Prostate gland (tissue), 2 donors: ENCODE results near the gene KCNJ13. TPM values are rescaled to one million over a fixed set of nuclear protein-coding genes. Genes with fewer than 3 reads are reported as not detected.

ENCODE experiments used
- DNase-seq: peaks from one replicate; pipeline ENCODE4 v3.0.0-alpha.2; 2019; ENCODE audit warnings: low spot score
- H3K27ac ChIP-seq, 2 donors: fragments of 200-600 bp; sonication (generic); 2 replicates each; pipeline ENCODE4 v1.5.1; 2017 to 2019
- H3K27me3 ChIP-seq: fragments of 200-600 bp; sonication (generic); replicated peaks from 2 replicates; pipeline ENCODE4 v1.5.1; 2019; ENCODE audit not compliant: insufficient read depth
- H3K36me3 ChIP-seq, 2 donors: fragments of 200-600 bp; sonication (generic); 1 replicate in 1 of 2; 2 replicates in 1 of 2; pipeline versions ENCODE4 v1.5.1 to v1.8.1; 2017 to 2019
- H3K4me1 ChIP-seq: fragments of 200-600 bp; sonication (generic); replicated peaks from 2 replicates; pipeline ENCODE4 v1.5.1; 2019
- H3K4me3 ChIP-seq, 2 donors: fragments of 200-600 bp; sonication (generic); 2 replicates each; pipeline ENCODE4 v1.5.1; 2017 to 2019
- H3K9me3 ChIP-seq: fragments of 200-600 bp; sonication (generic); 2 replicates; pipeline ENCODE4 v1.5.1; 2017
- POLR2A ChIP-seq: fragments of 450-650 bp; IDR thresholded peaks from one replicate; pipeline ENCODE4 v1.6.1; 2016; ENCODE audit warnings: antibody characterized with exemption, mild to moderate bottlenecking
- POLR2AphosphoS5 ChIP-seq: sonication (generic); formaldehyde crosslinking; IDR thresholded peaks from one replicate; pipeline ENCODE4 v1.6.1; 2017; ENCODE audit warnings: antibody characterized with exemption
- WGBS: methylation state at CpG from one replicate; pipeline ENCODE4 v1.1.5; 2018; 5-methylcytosine and 5-hydroxymethylcytosine counted together
- intact Hi-C: fragments of 100-400 bp; cut with DNase I; formaldehyde crosslinking; loops from one replicate; pipeline ENCODE4 v1.14.2; 2022
- total RNA-seq, 2 donors: library from RNA; depleted of rRNA; stranded (reverse); fragments of >200 nt; gene quantifications; one replicate each; pipeline ENCODE4 v1.1.0, GENCODE V29; 2016
- TF ChIP-seq, protein P1 (sequence below), 4 experiments: fragments of 200-600 bp in 2 of 4; fragments of 450-650 bp in 2 of 4; sonication (generic) in 2 of 4; IDR thresholded peaks; 1 replicate in 3 of 4; 2 replicates in 1 of 4; pipeline ENCODE4 v1.5.1; 2016 to 2019; ENCODE audit warnings: antibody characterized with exemption in 4 of 4, mild to moderate bottlenecking in 2 of 4, moderate library complexity in 2 of 4

KCNJ13 gene
- total RNA-seq, 2 donors from 2014 or later: 0.32 to 3.5 TPM

DNA sequence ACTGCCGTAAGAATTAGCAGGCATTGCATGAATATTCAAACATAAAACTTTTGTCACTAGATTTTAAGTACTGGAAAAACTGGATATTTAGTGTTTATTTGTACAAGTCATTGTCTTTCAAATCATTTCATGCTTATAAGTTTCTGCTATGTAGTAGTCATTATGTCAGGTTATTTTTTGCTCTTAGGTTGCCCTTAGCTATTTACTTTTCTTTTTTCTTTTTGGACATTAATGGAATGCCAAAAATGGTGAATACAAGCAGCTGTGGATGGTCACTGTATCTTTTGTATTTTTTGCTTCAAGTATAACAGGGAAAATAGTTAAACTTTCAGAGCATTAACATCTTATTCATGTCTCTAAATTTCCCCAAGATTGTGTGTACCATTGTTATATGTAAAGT, 18.6 kb upstream of the KCNJ13 start:
- intact Hi-C loops: no loop called here
- TF ChIP-seq, protein P1, sequence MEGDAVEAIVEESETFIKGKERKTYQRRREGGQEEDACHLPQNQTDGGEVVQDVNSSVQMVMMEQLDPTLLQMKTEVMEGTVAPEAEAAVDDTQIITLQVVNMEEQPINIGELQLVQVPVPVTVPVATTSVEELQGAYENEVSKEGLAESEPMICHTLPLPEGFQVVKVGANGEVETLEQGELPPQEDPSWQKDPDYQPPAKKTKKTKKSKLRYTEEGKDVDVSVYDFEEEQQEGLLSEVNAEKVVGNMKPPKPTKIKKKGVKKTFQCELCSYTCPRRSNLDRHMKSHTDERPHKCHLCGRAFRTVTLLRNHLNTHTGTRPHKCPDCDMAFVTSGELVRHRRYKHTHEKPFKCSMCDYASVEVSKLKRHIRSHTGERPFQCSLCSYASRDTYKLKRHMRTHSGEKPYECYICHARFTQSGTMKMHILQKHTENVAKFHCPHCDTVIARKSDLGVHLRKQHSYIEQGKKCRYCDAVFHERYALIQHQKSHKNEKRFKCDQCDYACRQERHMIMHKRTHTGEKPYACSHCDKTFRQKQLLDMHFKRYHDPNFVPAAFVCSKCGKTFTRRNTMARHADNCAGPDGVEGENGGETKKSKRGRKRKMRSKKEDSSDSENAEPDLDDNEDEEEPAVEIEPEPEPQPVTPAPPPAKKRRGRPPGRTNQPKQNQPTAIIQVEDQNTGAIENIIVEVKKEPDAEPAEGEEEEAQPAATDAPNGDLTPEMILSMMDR (IDR thresholded peaks at IDR 0.05): no peak
- TF ChIP-seq POLR2AphosphoS5 (no peak), POLR2A (no peak)
- H3K4me1 ChIP-seq: no peaks in the 10 kb centered on the region
- no peak for DNase-seq
- peaks cover 0 to 9% of the 10 kb centered on the region in 2 donors for H3K36me3 ChIP-seq
- H3K4me3 ChIP-seq: no peak overlapping the region
- no peak overlapping the region for H3K27ac ChIP-seq
- no peaks in the 10 kb centered on the region for H3K27me3 ChIP-seq
- H3K9me3 ChIP-seq: no peaks in the 10 kb centered on the region
- WGBS: 45% methylated on average over 1 of the region's 1 CpG

DNA sequence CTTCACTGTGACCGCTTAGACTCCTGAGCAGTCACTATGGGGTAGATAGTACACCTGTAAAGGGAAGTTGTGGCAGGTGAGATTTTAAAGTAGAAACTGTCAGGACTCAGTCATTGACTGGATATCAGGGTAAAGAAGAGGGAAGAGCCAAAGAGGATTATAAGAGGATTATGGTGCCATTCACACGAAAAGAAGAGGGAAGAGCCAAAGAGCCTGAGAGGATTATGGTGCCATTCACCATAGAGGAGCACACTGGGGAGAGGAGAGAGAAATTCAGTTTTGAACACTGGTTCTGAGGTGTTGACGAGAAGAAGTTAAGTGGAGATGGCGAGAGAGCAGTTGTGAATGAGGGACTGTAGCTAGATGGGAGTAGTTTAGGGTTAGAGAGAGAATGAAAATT, 16.9 kb upstream of the KCNJ13 start:
- Histone ChIP-seq H3K27ac (no peak overlapping the region), H3K9me3 (no peaks in the 10 kb centered on the region), H3K4me1 (no peaks in the 10 kb centered on the region), H3K27me3 (no peaks in the 10 kb centered on the region), H3K36me3 (peaks cover 0 to 9% of the 10 kb centered on the region in 2 donors), H3K4me3 (no peak overlapping the region)
- intact Hi-C loops: no loop called here
- WGBS: 84% methylated on average over 4 of the region's 4 CpGs
- DNase-seq: no peak
- no peak for TF ChIP-seq POLR2AphosphoS5
- TF ChIP-seq POLR2A: no peak
- TF ChIP-seq, protein P1 (IDR thresholded peaks at IDR 0.05): no peak

DNA sequence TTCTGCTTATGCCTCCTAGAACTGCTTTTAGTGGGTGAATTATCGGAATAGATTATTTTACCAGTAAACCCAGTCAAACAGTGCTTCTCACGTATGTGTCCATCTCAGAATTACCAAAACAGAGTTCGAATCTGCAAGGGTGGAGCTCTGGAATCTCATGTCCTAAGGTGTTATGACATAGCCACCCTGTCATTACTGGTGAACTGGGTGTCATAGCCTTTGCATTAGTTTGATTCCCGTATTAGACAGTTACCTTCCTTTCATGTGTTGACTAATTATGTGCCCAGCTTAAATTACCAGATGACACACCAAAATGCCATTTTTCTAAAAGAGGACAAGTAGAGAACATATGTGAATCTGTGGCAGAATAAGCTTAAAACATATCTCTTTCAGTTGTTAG, 15.2 kb upstream of the KCNJ13 start:
- H3K4me3 ChIP-seq: no peak overlapping the region
- peaks cover 0 to 9% of the 10 kb centered on the region in 2 donors for H3K36me3 ChIP-seq

DNA sequence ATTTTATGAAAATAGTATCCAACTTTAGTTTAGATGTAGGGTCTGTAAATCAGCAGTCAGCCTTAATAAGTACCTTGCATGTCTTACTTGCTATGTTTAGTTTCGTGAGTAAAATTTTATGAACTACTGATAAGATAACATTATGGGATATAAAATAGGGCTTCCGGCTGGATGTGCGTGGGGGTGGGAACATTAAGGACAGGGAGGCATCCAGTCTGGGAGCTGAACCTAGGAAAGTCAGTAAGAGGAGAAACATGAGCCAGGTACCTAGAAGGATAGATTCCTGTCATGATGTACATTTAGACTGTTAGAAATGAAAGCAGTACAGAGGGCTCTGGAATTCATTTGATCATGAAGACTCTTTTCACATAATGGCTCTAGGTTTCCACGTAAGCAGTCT, 12.7 kb upstream of the KCNJ13 start:
- H3K27me3 ChIP-seq: no peaks in the 10 kb centered on the region
- 44% methylated on average over 4 of the region's 4 CpGs for WGBS
- peaks cover 0 to 9% of the 10 kb centered on the region in 2 donors for H3K36me3 ChIP-seq
- H3K4me1 ChIP-seq: no peaks in the 10 kb centered on the region
- no peak for TF ChIP-seq POLR2A
- TF ChIP-seq POLR2AphosphoS5: no peak
- TF ChIP-seq, protein P1 (IDR thresholded peaks at IDR 0.05): no peak
- no peak overlapping the region for H3K4me3 ChIP-seq
- DNase-seq: no peak
- H3K9me3 ChIP-seq: no peaks in the 10 kb centered on the region
- H3K27ac ChIP-seq: no peak overlapping the region
- intact Hi-C loops: no loop called here

More for the DNA sequence above, 15.2 kb upstream of the KCNJ13 start:
- H3K9me3 ChIP-seq: no peaks in the 10 kb centered on the region
- intact Hi-C loops: no loop called here
- no peaks in the 10 kb centered on the region for H3K4me1 ChIP-seq
- H3K27me3 ChIP-seq: no peaks in the 10 kb centered on the region
- no peak for TF ChIP-seq POLR2AphosphoS5
- TF ChIP-seq POLR2A: no peak
- TF ChIP-seq, protein P1 (IDR thresholded peaks at IDR 0.05): no peak
- WGBS: 98% methylated on average over 4 of the region's 4 CpGs
- H3K27ac ChIP-seq: no peak overlapping the region
- no peak for DNase-seq

DNA sequence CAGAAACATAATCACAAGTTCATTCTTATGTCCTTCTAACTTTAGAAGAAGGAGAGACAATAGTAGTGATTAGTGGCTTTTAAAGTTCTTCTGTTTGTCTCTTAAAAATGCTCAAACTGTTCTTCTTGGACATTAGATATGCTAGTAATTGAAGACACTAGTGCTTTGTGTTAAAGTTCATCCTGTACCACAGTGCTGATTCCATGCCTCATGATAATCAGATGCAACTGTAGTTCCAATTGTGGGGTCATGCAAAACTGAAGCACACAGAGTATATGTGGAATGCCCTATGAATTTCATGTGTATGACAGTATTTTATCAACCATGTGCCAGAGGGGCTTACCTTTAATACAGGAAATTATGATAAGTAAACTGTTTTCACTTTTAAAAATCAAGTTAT, 11.4 kb upstream of the KCNJ13 start:
- intact Hi-C loops: no loop called here
- Histone ChIP-seq H3K27me3 (no peaks in the 10 kb centered on the region), H3K9me3 (no peaks in the 10 kb centered on the region), H3K4me3 (no peak overlapping the region), H3K36me3 (peaks cover 0 to 9% of the 10 kb centered on the region in 2 donors), H3K27ac (no peak overlapping the region), H3K4me1 (no peaks in the 10 kb centered on the region)
- TF ChIP-seq POLR2AphosphoS5 (no peak), POLR2A (no peak)
- TF ChIP-seq, protein P1 (IDR thresholded peaks at IDR 0.05): no peak
- no peak for DNase-seq
